HG03457 (cell line): ENCODE data around the gene FILIP1.
"Not testable (repeated sequence)": the region's sequence is repeated elsewhere in the genome, so short reads cannot be mapped to it uniquely, and the experiment has no call there.

ENCODE experiments used
- ATAC-seq: cut with Tn5 transposase; IDR thresholded peaks from one replicate; pipeline ENCODE4 v1.9.1; 2021; ENCODE audit warnings: moderate number of reproducible peaks; ENCODE audit not compliant: unreplicated experiment

Gene FILIP1

DNA sequence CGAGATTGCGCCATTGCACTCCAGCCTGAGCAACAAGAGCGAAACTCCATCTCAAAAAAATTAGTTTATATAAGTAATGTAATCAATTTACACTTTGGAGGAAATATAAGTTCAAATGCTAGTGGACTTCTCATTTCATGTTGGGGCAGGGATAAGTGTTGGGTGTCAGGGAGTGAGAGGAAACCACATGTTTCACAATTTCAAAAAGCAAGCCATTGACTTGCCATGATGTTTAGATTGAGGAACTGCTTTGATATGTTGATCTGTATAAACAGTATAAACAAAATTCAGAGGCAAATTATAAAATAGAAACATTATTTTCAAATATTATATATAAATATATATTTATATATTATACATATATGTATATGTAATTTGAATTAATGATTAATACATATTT is 42.7 kb downstream of the FILIP1 start:
- no peak for ATAC-seq

GRCh38 chr6:75449630-75450206 is 43.9 kb downstream of the FILIP1 start:
- no peak for ATAC-seq

GRCh38 chr6:75446241-75446880 is 47.2 kb downstream of the FILIP1 start:
- no peak for ATAC-seq

DNA sequence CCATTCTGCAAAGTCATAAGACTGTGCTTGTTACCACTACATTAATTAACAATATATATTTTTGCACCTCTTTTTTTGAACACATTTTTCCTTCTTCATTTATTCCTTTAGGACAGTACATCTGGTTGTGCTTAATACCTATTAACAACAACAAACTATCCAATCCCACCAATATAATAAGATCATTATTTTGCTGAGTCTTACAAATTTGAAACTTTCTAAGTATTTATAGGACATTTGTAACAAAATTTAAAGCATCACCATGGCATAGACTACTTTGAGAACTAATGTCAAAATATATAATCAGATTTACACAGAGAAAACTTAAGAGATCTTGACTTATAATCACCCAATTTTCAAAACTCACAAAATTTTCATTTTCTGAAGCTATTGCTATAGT is 47.9 kb downstream of the FILIP1 start:
- no peak for ATAC-seq

- no peak for ATAC-seq
Measured at GRCh38 chr6:75444899-75445298, 48.7 kb downstream of the FILIP1 start.

DNA sequence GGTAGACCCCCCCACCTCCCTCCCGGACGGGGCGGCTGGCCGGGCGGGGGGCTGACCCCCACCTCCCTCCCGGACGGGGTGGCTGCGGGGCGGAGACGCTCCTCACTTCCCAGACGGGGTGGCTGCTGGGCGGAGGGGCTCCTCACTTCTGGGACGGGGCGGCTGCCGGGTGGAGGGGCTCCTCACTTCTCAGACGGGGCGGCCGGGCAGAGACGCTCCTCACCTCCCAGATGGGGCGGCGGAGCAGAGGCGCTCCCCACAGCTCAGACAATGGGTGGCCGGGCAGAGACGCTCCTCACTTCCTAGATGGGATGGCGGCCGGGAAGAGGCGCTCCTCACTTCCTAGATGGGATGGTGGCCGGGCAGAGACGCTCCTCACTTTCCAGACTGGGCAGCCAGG is 51.7 kb downstream of the FILIP1 start:
- not testable (repeated sequence) for ATAC-seq

- ATAC-seq: not testable (repeated sequence)
Measured at GRCh38 chr6:75441479-75441878, 52.1 kb downstream of the FILIP1 start.

DNA sequence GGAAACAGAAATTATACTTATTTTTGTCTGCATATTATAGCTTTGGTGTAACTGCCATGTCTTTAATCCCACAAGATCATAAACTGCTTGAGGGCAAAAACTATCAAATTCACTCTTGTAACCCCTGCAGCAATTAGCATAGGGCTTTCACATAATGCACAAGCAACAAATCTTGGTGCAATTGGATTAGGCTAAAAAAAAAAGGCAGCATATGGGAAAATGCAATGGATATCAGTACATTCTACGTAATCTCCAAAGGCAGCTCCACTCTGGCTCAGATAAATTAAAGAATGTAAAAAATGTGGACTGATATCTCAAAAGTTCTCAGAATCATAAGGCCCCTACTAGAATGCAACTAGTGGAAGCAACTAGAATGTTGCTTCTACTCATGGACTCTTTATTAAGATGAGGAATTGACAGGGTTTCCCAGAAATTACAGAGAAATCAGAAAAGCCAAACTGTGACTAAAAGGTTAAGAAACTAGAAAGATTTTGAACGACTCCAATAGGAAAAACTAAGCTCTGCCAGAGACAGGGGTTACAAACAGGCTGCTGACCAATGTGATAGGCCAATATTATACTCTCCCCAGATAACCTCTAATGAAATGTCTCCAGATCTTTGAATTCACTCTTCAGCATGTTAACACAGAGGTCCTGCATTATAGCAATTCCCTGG is 55.0 kb downstream of the FILIP1 start:
- no peak for ATAC-seq

DNA sequence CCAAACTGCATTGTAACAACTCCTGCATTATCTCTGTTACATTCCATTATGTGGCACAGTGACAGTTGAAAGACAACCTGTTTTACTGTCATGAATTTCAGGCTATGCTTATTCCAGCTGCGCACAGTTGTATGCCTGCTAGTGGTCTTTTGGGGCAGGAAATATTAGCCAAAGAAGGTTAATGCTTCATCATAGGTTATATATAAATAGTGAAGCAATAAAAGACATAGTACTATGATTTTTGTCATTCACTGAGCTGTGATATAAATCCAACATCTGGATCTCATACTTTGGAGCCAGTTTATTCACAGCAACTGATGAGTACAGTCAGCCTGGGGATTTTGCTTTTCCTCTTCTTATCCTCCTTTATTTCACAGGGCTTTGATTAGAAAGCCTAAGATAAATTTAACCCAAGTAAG is 55.6 kb downstream of the FILIP1 start:
- no peak for ATAC-seq

DNA sequence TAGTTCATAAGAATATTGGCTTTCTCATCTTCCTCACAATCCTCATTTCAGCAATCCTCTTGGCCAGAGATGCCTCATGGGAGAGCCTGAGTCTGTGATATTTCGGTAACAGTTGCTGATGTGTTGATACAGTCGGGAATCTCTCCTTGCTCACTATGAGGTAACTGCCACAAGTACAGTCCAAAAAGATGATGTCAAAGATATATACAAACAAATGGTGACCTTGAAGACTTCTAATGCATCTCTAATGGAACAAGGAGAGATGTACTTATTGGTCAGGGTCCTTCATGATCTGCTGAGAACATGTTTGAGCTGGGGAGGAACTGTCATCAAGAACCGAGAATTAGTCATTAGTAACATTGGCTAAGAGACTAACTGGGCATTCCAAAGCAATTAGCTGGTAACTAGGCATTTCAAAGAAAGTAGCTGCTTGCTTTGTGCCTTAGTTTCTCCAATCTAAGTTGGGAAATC is 56.1 kb downstream of the FILIP1 start:
- no peak for ATAC-seq

GRCh38 chr6:75436869-75437268 is 56.7 kb downstream of the FILIP1 start:
- no peak for ATAC-seq

DNA sequence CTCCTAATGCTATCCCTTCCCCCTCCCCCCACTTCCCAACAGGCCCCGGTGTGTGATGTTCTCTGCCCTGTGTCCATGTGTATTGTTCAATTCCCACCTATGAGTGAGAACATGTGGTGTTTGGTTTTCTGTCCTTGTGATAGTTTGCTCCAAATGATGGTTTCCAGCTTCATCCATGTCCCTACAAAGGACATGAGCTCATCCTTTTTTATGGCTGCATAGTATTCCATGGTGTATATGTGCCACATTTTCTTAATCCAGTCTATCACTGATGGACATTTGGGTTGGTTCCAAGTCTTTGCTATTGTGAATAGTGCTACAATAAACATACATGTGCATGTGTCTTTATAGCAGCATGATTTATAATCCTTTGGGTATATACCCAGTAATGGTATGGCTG is 60.8 kb downstream of the FILIP1 start:
- ATAC-seq: not testable (repeated sequence)

GRCh38 chr6:75431379-75431778 is 62.2 kb downstream of the FILIP1 start:
- no peak for ATAC-seq

GRCh38 chr6:75430631-75431325 is 62.8 kb downstream of the FILIP1 start:
- no peak for ATAC-seq

DNA sequence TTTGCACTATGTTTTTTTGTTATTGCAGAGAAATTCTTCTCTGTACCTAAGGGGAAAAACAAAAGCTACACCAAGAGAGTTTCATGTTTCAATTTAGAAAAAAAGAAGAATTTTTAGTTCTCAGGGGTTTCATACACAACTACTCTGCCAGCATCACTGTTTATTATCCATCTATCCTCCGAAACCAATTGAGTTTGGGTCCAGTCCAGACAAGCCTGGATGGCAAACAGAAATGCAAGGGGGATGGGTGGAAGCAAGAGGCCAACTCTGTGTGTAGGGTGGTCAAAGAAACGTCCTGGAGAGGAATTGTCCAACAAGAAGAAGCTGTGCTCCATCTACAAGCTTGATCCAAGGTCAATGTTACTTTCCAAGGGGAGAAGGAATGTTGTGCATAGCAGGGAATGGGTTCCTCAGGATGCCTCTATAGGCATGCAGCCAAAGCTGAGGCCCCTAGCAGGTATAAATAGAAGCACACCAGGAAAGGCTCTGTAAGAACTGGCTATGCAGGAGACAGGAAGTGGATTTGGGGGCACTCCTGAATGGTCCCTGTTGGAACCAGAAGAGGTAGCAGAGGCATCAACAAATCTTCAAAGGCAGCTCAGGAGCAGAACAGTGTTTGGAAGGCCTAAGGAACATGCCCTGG is 64.4 kb downstream of the FILIP1 start:
- no peak for ATAC-seq

- peak; percentile 58 for ATAC-seq
Measured at GRCh38 chr6:75428204-75428603, 65.4 kb downstream of the FILIP1 start.

GRCh38 chr6:75427329-75427728 is 66.3 kb downstream of the FILIP1 start:
- no peak for ATAC-seq

DNA sequence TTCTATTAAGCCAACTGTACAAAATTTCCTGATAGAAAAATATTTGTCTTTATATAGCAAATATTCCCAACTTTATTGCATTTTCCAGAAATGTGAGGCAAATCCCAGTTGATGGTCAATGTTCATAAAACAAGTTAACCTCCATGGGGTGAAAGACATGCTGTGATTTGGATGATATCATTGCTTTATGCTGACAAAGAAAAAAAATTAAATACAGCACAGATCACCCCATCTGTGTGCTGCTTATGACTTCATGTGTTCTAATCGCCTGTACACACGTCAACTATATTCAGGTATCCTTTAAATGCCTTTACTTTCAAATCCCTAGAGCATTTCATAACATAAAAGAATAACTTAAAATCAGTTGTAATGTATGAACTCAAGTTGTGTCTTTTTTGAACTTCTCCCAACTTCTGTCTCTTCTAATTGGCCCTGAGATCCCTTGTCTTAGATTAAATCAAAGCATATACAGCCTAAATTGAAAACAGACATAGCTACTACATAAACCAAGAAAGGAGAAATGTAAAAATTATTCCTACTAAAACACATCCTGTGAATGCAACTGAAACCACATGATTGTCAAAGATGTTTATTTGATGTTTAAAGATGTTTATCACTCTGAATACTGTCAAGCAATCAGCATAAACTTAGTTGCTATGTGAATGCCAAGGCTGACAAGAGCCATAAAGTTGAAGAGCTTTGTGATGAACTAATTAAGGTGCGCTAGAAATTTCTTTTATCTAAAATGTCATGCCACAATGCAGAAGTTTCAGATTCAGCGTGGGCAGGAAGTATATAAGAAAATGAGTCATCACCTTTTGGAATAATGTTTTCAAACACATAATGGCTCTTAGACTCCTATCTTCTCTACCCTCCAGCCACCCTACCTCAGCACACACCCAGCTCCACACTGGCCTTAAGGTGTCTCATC is 68.7 kb downstream of the FILIP1 start:
- ATAC-seq: no peak

- no peak for ATAC-seq
Measured at GRCh38 chr6:75423386-75423785, 70.2 kb downstream of the FILIP1 start.

GRCh38 chr6:75422024-75422639 is 71.5 kb downstream of the FILIP1 start:
- no peak for ATAC-seq
